NCI-H345 (cell line): ENCODE data around the gene TUBA1C.
"Not testable (repeated sequence)": the region's sequence is repeated elsewhere in the genome, so short reads cannot be mapped to it uniquely, and the experiment has no call there.

Experiments
- DNase-seq: peaks from one replicate; lab custom pipeline; 2025; lab: John Stamatoyannopoulos, UW

The TUBA1C gene

GRCh38 chr12:49310451-49311000 lies 45.6 kb downstream of the TUBA1C start:
- DNase-seq = not testable (repeated sequence)

- no peak for DNase-seq
These were observed 49.9 kb downstream of the TUBA1C start for GRCh38 chr12:49314811-49315210.

- not testable (repeated sequence) for DNase-seq
These were observed 52.2 kb downstream of the TUBA1C start for GRCh38 chr12:49317118-49317517.

- DNase-seq = not testable (repeated sequence)
These were observed 55.7 kb downstream of the TUBA1C start for GRCh38 chr12:49320411-49321103.

GRCh38 chr12:49322367-49322707 lies 57.5 kb downstream of the TUBA1C start:
- DNase-seq = no peak

GRCh38 chr12:49322708-49323523 lies 58.0 kb downstream of the TUBA1C start, which contains the start of gene TROAP:
Gene TROAP, plus strand, starts transcription at chr12:49323255. Its CDS starts 354 bp downstream, at chr12:49323609.
- DNase-seq = peak; percentile 90

- DNase-seq = no peak
These were observed 58.7 kb downstream of the TUBA1C start for GRCh38 chr12:49323524-49324097.
